Astrocyte (in vitro differentiated cells and primary cell): Measurements from ENCODE around the gene SHOC2. TPM values are rescaled to one million over a fixed set of nuclear protein-coding genes. Genes with fewer than 3 reads are reported as not detected.

ENCODE experiments used
- DNase-seq: peaks from one replicate; pipeline ENCODE4 v3.0.0-alpha.2; 2010; ENCODE audit warnings: low read depth
- FAIRE-seq: peaks from 2 replicates; lab custom pipeline; 2011; peaks lifted over from hg19 to GRCh38; lab: Jason Lieb, UNC
- H2AFZ ChIP-seq: 2 replicates; pipeline ENCODE4 v1.6.0; 2012; ENCODE audit warnings: low read depth, low read length, inconsistent platforms
- H3K27ac ChIP-seq: 2 replicates; pipeline ENCODE4 v1.5.1; 2011; ENCODE audit warnings: low read depth, low read length, inconsistent platforms
- H3K27me3 ChIP-seq: 2 replicates; pipeline ENCODE4 v1.6.0; 2011; ENCODE audit warnings: low read length, inconsistent platforms; ENCODE audit not compliant: insufficient read depth
- H3K36me3 ChIP-seq: 2 replicates; pipeline ENCODE4 v1.5.1; 2011; ENCODE audit warnings: low read length, inconsistent platforms; ENCODE audit not compliant: insufficient read depth
- H3K4me1 ChIP-seq: 2 replicates; pipeline ENCODE4 v1.5.1; 2011; ENCODE audit warnings: low read length, inconsistent platforms; ENCODE audit not compliant: insufficient read depth
- H3K4me2 ChIP-seq: 2 replicates; pipeline ENCODE4 v1.6.0; 2012; ENCODE audit warnings: low read length, inconsistent platforms
- H3K4me3 ChIP-seq: 2 replicates; pipeline ENCODE4 v1.5.1; 2011; ENCODE audit warnings: low read depth, mild to moderate bottlenecking, low read length, inconsistent platforms; ENCODE audit not compliant: insufficient read depth
- H3K79me2 ChIP-seq: 2 replicates; pipeline ENCODE4 v1.6.0; 2012; ENCODE audit warnings: mild to moderate bottlenecking, low read length, inconsistent platforms; ENCODE audit not compliant: insufficient read depth
- H3K9ac ChIP-seq: 2 replicates; pipeline ENCODE4 v1.6.0; 2012; ENCODE audit warnings: mild to moderate bottlenecking, low read length, inconsistent platforms
- H3K9me3 ChIP-seq: 2 replicates; pipeline ENCODE4 v1.5.1; 2012; ENCODE audit warnings: low read depth, mild to moderate bottlenecking, low read length, inconsistent platforms; ENCODE audit not compliant: insufficient read depth
- H4K20me1 ChIP-seq: 2 replicates; pipeline ENCODE4 v1.6.0; 2012; ENCODE audit warnings: low read length, inconsistent platforms; ENCODE audit not compliant: insufficient read depth
- H3K27ac Mint-ChIP-seq: one replicate; pipeline ENCODE4 v1.8.0; 2021; ENCODE audit warnings: mild to moderate bottlenecking, mixed read lengths; ENCODE audit not compliant: unreplicated experiment
- H3K27me3 Mint-ChIP-seq: one replicate; pipeline ENCODE4 v1.8.0; 2021; ENCODE audit warnings: low read depth, mixed read lengths; ENCODE audit not compliant: unreplicated experiment
- H3K36me3 Mint-ChIP-seq: one replicate; pipeline ENCODE4 v1.8.0; 2021; ENCODE audit warnings: low read depth, mixed read lengths; ENCODE audit not compliant: unreplicated experiment
- H3K4me1 Mint-ChIP-seq: one replicate; pipeline ENCODE4 v1.8.0; 2021; ENCODE audit warnings: low read depth, mixed read lengths; ENCODE audit not compliant: unreplicated experiment
- H3K4me3 Mint-ChIP-seq: one replicate; pipeline ENCODE4 v1.8.0; 2021; ENCODE audit warnings: mild to moderate bottlenecking, moderate library complexity, mixed read lengths; ENCODE audit not compliant: unreplicated experiment
- H3K9me3 Mint-ChIP-seq: one replicate; pipeline ENCODE4 v1.8.0; 2021; ENCODE audit warnings: mild to moderate bottlenecking, mixed read lengths; ENCODE audit not compliant: unreplicated experiment
- EZH2 ChIP-seq: IDR thresholded peaks from 2 replicates; pipeline ENCODE4 v1.6.1; 2012; ENCODE audit warnings: mild to moderate bottlenecking, low read length, inconsistent platforms; ENCODE audit not compliant: insufficient read depth
- total RNA-seq: library from RNA; stranded (reverse); gene quantifications from 2 replicates; pipeline ENCODE4 v1.2.1, GENCODE V29; 2021
- TF ChIP-seq, protein P1 (sequence below): IDR thresholded peaks from 2 replicates; pipeline ENCODE4 v1.5.1; 2011; ENCODE audit warnings: low read depth, mild to moderate bottlenecking, inconsistent platforms, low read length, moderate library complexity; ENCODE audit not compliant: insufficient read depth

The SHOC2 gene
- total RNA-seq, 1 donor from 2014 or later: 80.7 TPM

DNA sequence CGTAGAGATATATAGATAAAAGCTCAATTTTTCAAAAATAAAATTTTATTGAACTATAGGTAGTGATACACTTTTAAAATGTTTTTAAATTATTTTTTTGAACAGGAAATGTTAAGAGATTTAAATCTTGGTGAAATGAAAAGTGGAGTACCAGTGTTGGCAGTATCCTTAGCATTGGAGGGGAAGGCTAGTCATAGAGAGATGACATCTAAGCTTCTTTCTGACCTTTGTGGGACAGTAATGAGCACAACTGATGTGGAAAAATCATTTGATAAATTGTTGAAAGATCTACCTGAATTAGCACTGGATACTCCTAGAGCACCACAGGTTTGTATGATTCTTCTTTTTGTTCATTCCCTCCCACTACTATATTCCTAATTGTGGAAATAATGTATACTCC lies 31.8 kb upstream of the SHOC2 start:
- peaks cover 11% of the 10 kb centered on the region for H3K36me3 ChIP-seq
- Mint-ChIP-seq H3K27me3 (no peaks in the 10 kb centered on the region), H3K36me3 (peaks cover 12% of the 10 kb centered on the region), H3K4me3 (no peak overlapping the region), H3K27ac (no peak overlapping the region), H3K4me1 (no peaks in the 10 kb centered on the region), H3K9me3 (no peaks in the 10 kb centered on the region)
- H3K9ac ChIP-seq: no peak overlapping the region
- no peak for DNase-seq
- H3K4me2 ChIP-seq: no peak overlapping the region
- FAIRE-seq: no peak
- H3K27me3 ChIP-seq: no peaks in the 10 kb centered on the region
- H3K9me3 ChIP-seq: no peaks in the 10 kb centered on the region
- H3K4me3 ChIP-seq: no peak overlapping the region
- H4K20me1 ChIP-seq: no peaks in the 10 kb centered on the region
- no peak for TF ChIP-seq EZH2
- TF ChIP-seq, protein P1, sequence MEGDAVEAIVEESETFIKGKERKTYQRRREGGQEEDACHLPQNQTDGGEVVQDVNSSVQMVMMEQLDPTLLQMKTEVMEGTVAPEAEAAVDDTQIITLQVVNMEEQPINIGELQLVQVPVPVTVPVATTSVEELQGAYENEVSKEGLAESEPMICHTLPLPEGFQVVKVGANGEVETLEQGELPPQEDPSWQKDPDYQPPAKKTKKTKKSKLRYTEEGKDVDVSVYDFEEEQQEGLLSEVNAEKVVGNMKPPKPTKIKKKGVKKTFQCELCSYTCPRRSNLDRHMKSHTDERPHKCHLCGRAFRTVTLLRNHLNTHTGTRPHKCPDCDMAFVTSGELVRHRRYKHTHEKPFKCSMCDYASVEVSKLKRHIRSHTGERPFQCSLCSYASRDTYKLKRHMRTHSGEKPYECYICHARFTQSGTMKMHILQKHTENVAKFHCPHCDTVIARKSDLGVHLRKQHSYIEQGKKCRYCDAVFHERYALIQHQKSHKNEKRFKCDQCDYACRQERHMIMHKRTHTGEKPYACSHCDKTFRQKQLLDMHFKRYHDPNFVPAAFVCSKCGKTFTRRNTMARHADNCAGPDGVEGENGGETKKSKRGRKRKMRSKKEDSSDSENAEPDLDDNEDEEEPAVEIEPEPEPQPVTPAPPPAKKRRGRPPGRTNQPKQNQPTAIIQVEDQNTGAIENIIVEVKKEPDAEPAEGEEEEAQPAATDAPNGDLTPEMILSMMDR: no peak
- peaks cover 5% of the 10 kb centered on the region for H3K4me1 ChIP-seq
- no peaks in the 10 kb centered on the region for H3K79me2 ChIP-seq
- H3K27ac ChIP-seq: no peak overlapping the region
- no peak overlapping the region for H2AFZ ChIP-seq

DNA sequence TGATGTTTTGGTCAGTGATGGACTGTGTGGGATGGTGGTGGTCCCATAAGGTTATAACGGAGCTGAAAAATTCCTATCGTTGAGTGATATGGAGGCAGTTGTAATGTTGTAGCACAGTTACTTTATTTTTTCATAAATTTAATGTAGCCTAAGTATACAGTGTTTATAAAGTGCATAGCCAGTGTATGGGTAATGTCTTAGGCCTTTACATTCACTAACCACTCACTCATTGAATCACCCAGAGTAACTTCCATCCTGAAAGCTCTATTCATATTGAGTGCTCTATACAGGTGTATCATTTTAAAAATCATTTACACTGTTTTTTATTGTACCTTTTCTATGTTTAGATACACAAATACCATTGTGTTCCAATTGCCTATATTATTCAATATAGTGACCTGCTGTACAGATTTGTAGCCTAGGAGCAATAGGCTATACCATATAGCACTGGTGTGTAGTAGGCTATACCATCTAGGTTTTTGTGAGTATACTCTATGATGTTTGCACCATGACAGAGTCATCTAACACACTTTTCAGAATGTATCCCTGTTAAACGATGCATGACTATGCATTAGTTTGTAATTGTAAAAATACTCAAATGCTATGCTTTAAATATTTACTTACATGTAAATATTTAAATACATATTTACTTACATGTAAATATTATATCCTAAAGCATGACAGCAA lies 26.7 kb upstream of the SHOC2 start:
- Histone ChIP-seq H3K27ac (no peak overlapping the region), H3K9ac (no peak overlapping the region), H3K36me3 (peaks cover 17% of the 10 kb centered on the region), H3K4me2 (no peak overlapping the region), H3K79me2 (no peaks in the 10 kb centered on the region), H3K4me3 (no peak overlapping the region), H2AFZ (no peak overlapping the region), H4K20me1 (no peaks in the 10 kb centered on the region), H3K27me3 (no peaks in the 10 kb centered on the region), H3K9me3 (no peaks in the 10 kb centered on the region), H3K4me1 (no peaks in the 10 kb centered on the region)
- TF ChIP-seq, protein P1: no peak
- no peak for TF ChIP-seq EZH2
- H3K27ac Mint-ChIP-seq: no peak overlapping the region
- no peaks in the 10 kb centered on the region for H3K27me3 Mint-ChIP-seq
- H3K9me3 Mint-ChIP-seq: no peaks in the 10 kb centered on the region
- peaks cover 6% of the 10 kb centered on the region for H3K36me3 Mint-ChIP-seq
- no peak overlapping the region for H3K4me3 Mint-ChIP-seq
- FAIRE-seq (no peak), DNase-seq (no peak)
- no peaks in the 10 kb centered on the region for H3K4me1 Mint-ChIP-seq

DNA sequence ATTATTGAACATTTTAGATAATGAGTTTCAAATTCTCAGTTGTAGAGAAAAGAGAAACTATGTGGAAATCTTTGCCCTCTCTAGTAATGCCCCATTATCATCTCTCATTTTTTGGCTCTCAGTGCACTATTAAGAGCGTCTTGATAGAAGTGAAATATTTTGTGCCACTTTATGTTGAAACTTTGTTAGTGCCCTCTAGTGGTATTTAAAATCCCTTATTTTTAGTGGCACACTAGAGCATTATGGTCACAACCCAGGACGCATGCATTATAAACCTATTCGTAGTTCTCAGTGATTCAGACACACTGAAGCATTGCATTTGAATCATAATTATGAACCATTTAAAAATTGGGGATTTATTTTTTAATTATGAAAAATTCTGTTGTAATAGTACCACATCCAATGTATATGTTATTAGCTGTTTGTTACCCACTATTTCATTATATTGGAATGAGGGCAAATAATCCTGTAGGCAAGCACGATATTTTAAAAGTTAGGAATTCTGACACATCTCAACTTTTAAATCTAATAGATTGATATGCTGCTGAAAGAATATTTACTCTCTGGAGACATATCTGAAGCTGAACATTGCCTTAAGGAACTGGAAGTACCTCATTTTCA lies 25.7 kb upstream of the SHOC2 start:
- Histone ChIP-seq H3K9me3 (no peaks in the 10 kb centered on the region), H3K79me2 (no peaks in the 10 kb centered on the region), H3K36me3 (peaks cover 17% of the 10 kb centered on the region), H3K9ac (no peak overlapping the region), H3K4me1 (peaks cover 5% of the 10 kb centered on the region), H3K4me3 (no peak overlapping the region), H3K4me2 (no peak overlapping the region), H2AFZ (no peak overlapping the region), H3K27me3 (no peaks in the 10 kb centered on the region), H3K27ac (no peak overlapping the region), H4K20me1 (no peaks in the 10 kb centered on the region)
- TF ChIP-seq EZH2: no peak
- TF ChIP-seq, protein P1: peak; percentile 61
- H3K27ac Mint-ChIP-seq: no peak overlapping the region
- peaks cover 4% of the 10 kb centered on the region for H3K4me1 Mint-ChIP-seq
- H3K4me3 Mint-ChIP-seq: no peak overlapping the region
- H3K36me3 Mint-ChIP-seq: peaks cover 6% of the 10 kb centered on the region
- DNase-seq (peak; percentile 31), FAIRE-seq (no peak)
- H3K27me3 Mint-ChIP-seq: no peaks in the 10 kb centered on the region
- H3K9me3 Mint-ChIP-seq: no peaks in the 10 kb centered on the region
